WTC11 (cell line): Measurements from ENCODE around the gene SGTA.

Experiments used
- CTCF ChIP-seq: fragments of 200-600 bp; IDR thresholded peaks from 2 replicates; pipeline ENCODE4 v1.8.0; 2022; ENCODE audit warnings: antibody characterized with exemption
- ZNF219 ChIP-seq: sonication (generic); formaldehyde crosslinking; IDR thresholded peaks from 2 replicates; pipeline ENCODE4 v1.8.0; 2023; ENCODE audit warnings: missing genetic modification reagents, mild to moderate bottlenecking, borderline replicate concordance

DNA sequence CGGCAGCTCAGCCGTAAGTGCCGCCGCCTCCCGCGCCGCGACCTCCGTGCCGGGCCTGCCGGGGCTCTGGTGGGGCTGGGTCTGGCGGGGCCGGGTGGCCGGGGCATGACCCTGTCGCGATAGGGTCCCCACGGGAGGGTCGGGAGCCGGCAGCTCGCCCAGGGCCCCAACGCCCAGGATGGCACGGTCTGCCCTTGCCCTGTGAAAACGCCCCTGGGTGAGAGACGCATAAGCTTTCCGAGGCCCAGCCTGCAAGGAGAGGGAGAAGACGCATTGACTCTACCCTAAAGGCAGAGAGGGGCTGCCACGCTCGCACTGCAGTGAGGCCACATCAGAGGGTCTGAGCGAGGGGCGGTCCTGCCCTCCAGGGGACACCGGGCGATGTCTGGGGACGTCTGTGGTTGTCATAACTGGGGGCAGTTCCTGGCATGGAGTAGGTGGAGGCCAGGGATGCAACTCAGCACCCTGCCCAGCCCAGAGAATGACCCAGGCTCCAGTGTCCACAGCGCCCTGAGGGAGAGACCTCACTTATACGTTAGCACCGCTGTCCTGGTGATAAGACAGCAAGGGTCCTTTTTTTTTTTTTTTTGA lies 37.1 kb upstream of the SGTA start:
- TF ChIP-seq ZNF219 (CRISPR knock-in tag) (no peak), CTCF (no peak)
